Germinal center (tissue), 1 donor: ENCODE measurements around the gene FAM210A.
"Not testable (repeated sequence)": the region's sequence is repeated elsewhere in the genome, so short reads cannot be mapped to it uniquely, and the experiment has no call there.

ENCODE experiments used
- DNase-seq: peaks from one replicate; pipeline ENCODE4 v3.0.0; 2012; ENCODE audit warnings: mixed read lengths, low spot score

The FAM210A gene

GRCh38 chr18:13703899-13704298 is 22.5 kb downstream of the FAM210A start:
- no peak for DNase-seq

DNA sequence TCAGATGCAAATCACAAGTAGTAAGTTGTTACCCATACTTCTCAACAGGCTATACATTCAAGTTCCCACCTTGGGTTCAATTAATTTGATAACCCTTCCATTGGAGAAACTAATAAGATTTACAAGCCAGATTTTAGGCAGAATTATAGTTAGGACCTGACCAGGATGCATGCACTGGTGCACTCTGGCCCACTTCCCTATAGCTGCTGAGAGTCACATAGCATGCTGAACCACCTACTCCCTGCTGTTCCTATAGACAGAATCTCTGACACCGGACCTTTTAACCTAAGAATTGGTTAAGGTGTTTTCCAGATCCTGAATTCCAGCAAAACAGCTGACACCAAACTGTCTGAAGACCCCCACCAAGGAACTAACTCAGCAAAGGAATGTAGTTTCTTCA is 26.2 kb downstream of the FAM210A start:
- no peak for DNase-seq

GRCh38 chr18:13696961-13697360 is 29.4 kb downstream of the FAM210A start:
- DNase-seq = no peak

GRCh38 chr18:13695337-13695736 is 31.0 kb downstream of the FAM210A start:
- DNase-seq = not testable (repeated sequence)

DNA sequence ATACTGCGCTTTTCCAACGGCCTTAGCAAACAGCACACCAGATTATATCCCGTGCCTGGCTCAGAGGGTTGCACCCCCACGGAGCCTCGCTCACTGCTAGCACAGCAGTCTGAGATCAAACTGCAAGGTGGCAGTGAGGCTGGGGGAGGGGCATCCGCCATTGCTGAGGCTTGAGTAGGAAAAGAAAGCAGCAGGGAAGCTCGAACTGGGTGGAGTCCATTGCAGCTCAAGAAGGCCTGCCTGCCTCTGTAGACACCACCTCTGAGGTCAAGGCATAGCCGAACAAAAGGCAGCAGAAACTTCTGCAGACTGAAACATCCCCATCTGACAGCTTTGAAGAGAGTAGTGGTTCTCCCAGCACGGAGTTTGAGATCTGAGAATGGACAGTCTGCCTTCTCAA is 36.3 kb downstream of the FAM210A start:
- not testable (repeated sequence) for DNase-seq

DNA sequence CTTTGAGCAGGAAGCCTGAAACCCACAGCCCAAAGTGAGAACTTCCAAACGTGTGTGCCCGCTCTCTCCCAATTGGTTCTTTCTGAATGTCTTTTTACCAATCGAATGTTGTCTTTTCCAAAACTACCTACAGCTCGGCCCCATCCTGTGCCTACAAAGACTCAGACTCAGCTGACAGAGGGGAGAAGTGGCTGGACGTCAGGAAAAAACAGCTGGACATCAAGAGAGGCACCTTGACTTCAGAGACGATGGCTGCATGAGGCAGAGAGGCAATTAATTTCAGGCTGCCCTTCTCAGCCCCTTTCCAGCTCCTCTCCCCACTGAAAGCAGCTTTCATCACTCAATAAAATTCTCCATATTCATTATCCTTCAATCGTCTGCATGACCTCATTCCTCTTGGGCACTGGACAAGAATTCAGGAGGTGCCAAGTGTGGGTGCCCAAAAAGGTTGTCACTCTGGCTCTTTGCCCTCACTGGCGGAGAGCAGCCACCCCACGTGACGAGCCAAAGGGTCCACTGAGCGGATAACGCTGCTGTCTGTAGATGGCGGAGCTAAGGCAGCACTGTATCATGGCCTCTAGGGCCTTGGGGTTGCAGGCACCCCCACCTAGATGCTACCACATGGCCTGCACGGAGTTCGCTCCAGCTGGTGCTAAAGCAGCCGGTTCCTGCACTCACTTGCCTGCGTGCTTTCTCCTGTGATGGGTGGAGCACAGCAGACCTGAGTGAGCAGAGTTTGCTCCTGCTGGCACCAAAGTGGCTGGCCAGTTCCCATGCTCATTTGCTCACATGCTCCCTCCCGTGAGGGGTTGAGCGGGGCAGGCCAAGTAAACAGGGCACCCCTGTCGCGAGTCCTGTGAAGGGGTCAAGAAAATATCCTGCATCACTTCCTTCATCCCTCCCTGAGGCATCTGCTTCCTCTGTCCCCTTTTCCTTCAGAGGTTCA is 37.9 kb downstream of the FAM210A start:
- no peak for DNase-seq

DNA sequence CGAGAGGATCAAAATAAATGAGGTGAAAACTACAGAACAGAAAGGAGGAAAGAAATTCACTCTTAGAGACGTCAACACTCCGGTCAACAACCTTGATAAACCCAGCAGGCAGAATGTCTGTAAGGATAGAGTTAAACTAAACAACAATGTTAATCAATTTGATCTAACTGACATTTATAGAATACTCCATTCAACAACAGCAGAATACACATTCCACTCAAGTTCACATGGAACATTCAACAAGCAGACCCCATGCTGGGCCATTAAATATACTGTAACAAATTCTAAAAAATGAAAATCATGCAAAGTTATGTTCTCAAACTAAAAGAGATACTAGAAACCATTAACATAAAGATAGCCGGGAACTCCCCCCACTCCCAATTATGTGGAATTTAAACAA is 41.8 kb downstream of the FAM210A start:
- DNase-seq = no peak

- no peak for DNase-seq
These were observed 44.7 kb downstream of the FAM210A start for GRCh38 chr18:13681701-13682100.

DNA sequence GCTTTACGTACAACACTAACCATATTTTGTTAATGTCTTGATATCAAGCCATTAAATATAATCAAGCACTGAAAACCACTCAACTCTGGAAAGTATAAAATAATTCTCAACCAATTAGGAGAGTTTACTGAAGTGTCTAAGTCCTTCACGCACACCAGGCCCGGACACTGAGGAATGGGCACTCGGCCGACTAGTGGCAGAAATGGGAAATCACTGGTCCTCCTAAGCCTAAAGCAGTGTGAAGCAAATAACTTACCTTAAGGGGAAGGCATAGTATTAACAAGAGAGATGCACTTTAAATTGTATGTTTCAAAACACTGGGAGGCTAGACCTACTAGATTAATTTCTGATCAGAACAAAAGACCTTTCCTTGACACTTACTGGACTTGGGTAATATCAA is 45.7 kb downstream of the FAM210A start:
- DNase-seq = no peak

GRCh38 chr18:13677350-13677749 is 49.0 kb downstream of the FAM210A start:
- DNase-seq = not testable (repeated sequence)

DNA sequence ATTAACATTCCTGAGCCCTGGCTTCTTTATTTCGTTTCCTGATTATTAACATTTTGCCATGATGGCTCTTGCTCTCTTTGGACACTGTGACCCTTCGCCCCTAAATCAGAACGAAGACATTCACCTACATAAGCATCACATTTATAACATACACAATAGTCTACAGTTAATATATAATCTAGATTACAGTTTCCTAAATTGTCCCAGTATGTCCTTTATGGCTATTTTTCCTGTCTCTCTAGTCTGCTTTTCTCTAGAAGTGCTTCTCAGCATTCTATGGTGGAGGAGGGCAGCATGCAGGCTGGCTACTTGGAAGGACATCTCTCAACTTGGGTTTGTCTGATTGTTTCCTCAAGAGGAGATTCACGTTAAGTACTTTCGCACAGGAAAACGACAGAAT is 49.9 kb downstream of the FAM210A start:
- no peak for DNase-seq

DNA sequence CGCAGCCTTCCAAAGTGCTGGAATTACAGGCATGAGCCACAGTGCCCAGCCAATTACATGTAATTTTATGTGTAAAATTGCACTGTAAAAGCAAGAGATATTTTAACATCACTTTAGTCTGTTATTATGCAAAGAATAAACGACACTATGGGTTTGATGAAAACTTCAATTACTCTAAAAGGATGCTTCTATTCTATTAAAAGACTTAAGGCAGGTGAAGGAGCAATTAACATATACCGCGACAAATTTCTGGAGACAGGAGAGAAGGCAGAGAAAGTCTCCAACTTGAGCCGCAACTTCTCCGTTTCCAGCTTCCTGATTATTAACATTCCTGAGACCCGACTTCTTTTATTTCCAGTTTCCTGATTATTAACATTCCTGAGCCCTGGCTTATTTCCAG is 53.7 kb downstream of the FAM210A start:
- no peak for DNase-seq

DNA sequence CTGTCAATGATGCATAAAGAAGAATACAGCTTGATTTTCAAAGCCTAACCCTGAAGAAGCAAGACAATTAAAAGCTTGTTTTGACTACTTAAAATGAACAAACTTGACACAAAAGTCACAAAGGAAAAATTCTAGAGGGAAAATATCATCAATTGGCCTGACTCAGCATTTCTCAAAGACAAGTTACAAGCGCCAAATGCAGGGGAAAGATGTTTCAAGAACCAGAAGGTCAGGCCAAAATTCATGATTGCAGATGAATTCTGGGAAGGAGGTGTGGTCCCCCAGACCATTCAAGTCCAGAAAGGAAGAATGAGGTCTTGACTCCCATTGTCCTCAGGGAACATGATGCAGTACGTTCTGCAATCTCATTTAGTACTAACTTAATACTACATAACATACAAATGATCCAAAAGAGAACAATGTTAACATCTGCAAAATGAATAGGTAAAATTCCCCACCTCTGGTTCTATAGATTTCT is 64.5 kb downstream of the FAM210A start:
- DNase-seq = no peak

DNA sequence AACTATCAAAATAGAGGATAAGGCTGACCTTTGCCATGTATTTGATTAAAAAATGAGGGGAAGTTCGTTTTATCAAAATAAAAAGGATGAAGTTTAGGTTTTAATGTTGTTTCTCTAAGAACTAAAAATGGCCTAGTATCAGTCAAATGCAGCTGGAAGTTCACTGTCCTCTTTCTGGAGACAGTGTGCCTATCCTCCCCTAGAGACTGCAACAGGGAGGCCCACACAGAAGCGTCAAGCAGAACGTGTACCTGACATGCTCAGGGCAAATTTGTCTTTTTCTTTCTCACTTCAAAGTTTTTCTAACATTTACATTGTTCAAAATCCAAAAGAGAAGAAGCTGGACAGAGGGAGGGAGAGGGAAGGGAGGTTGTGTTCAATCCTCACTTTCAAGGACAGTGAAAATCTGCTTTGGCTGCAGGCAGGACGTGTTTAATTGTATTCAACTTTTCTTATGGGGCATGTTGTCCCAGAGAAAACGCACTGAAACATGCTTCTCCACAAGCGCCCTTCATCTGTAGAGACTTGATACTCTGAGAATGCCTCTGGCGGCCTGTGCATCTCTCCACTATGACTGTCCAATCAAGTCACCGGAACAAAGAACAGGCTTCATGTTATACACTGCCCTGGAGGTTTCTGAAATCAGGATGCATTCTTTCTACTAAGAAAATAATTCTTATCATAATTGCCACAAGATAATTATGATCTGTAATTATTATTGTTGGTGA is 65.1 kb downstream of the FAM210A start:
- no peak for DNase-seq

DNA sequence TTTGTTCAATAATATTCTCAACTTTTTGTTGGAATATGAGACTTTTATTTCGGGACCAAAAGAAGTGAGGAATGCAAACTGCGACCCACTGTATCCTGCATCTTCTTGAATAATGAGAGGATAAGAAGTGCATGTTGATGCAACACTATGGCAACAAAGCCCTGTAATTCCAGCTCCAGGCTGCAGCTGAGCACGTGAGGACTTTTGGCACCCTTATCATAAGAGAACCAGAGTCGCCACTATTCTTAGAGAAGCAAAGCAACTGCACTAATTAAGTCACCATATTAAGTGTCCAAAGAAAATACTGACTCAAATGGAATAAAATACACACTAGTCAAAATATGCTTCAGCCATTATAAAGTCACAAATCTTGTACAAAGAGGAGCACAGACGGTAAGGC is 65.8 kb downstream of the FAM210A start:
- DNase-seq = no peak

GRCh38 chr18:13658436-13659204 is 67.7 kb downstream of the FAM210A start:
- DNase-seq = no peak

GRCh38 chr18:13657974-13658373 is 68.4 kb downstream of the FAM210A start:
- DNase-seq = no peak

DNA sequence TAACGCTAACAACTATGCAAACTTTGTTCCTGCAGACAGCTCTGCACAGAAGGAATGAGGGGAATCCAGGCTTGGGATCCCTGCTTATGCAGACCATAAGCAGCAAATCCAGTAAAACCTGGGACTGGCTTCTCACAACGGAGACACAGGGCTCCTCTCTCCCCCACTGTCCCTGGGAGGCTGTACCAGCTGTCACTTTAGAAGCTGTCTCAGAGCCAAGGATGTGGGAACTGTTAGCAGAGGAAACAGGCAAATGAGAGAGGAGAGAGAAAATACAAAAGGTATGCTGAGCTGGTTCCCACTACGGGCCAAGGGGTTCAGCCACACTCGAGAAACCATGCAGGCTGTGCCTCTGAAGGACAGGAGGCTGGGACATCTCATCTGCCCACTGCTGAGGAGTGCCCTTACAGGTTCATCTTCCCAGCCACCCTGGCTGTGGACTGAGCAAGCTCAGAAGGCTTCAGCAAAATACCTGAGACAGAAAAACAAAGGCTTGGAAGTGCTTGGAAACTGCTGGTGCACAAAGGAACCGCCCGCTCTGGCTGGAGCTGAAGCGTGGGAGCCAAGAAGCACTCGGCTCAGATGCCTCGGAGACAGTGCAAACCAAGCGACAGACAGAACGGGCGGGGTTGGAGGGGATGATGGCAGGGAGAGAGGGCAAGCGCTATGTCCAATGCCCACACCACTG is 72.5 kb downstream of the FAM210A start:
- no peak for DNase-seq

GRCh38 chr18:13649397-13650390 is 76.7 kb downstream of the FAM210A start:
- no peak for DNase-seq

- no peak for DNase-seq
These were observed 78.6 kb downstream of the FAM210A start for GRCh38 chr18:13647761-13648160.
